HEK293T (cell line): ENCODE measurements around the gene ARPP19.

Experiments used
- ARNT ChIP-seq: fragments of 450-650 bp; IDR thresholded peaks from 2 replicates; pipeline ENCODE4 v1.6.1; 2017; ENCODE audit warnings: mild to moderate bottlenecking
- BHLHE40 ChIP-seq: fragments of 450-650 bp; IDR thresholded peaks from 2 replicates; pipeline ENCODE4 v1.6.1; 2016; ENCODE audit warnings: mild to moderate bottlenecking, moderate library complexity, borderline replicate concordance

- no peak for TF ChIP-seq ARNT
- no peak for TF ChIP-seq BHLHE40
These were observed 70.1 kb downstream of the ARPP19 start for GRCh38 chr15:52498706-52499105.
